Posterior vena cava (tissue), 2 donors: ENCODE measurements around the gene ANAPC7. TPM values are rescaled to one million over a fixed set of nuclear protein-coding genes. Genes with fewer than 3 reads are reported as not detected.
"Not testable (repeated sequence)": the region's sequence is repeated elsewhere in the genome, so short reads cannot be mapped to it uniquely, and the experiment has no call there.

ENCODE experiments used
- DNase-seq: peaks from one replicate; pipeline ENCODE4 v3.0.0-alpha.2; 2020; ENCODE audit warnings: low spot score
- intact Hi-C, 2 donors: fragments of 100-400 bp; cut with DNase I; formaldehyde crosslinking; loops; one replicate each; pipeline versions ENCODE4 v1.14.1 to v1.14.2; 2022 to 2023
- long read RNA-seq, 2 donors: library from polyadenylated mRNA; unstranded; transcript quantifications; one replicate each; pipeline ENCODE4 v2.0.0, GENCODE V29; 2020 to 2021
- total RNA-seq, 2 donors: library from RNA; stranded (reverse); fragmentation: NEBNext Ultra II Directional; extraction: Animal tissue kit (Norgen Biotek cat#: 25700); gene quantifications; one replicate each; pipeline ENCODE4 v1.2.1, GENCODE V29; 2021
- donor health status: DM: yes; HTN: yes; CAD: no.
- donor health status: DM: yes; HTN: yes; CAD: no.

ANAPC7 gene, protein sequence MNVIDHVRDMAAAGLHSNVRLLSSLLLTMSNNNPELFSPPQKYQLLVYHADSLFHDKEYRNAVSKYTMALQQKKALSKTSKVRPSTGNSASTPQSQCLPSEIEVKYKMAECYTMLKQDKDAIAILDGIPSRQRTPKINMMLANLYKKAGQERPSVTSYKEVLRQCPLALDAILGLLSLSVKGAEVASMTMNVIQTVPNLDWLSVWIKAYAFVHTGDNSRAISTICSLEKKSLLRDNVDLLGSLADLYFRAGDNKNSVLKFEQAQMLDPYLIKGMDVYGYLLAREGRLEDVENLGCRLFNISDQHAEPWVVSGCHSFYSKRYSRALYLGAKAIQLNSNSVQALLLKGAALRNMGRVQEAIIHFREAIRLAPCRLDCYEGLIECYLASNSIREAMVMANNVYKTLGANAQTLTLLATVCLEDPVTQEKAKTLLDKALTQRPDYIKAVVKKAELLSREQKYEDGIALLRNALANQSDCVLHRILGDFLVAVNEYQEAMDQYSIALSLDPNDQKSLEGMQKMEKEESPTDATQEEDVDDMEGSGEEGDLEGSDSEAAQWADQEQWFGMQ
- 10 to 100 TPM; 35.2 to 35.9 TPM for total RNA-seq
- long read RNA-seq, donor 1, transcript ANAPC7-203 (11 exons, 3,045 nt), result major isoform, 7 of 18 reads
- long read RNA-seq, donor 1, partial matches to known transcripts, result 1 of 18 reads
- long read RNA-seq, donor 1, other reads (novel, unspliced or antisense), result 6 of 18 reads
- long read RNA-seq, donor 2, transcript ANAPC7-203 (11 exons, 3,045 nt), result major isoform, 52 of 87 reads
- long read RNA-seq, donor 2, transcript ANAPC7-201 (10 exons, 2,200 nt), result minor isoform, 13 of 87 reads
- long read RNA-seq, donor 2, partial matches to known transcripts, result 5 of 87 reads
- long read RNA-seq, donor 2, other reads (novel, unspliced or antisense), result 16 of 87 reads

DNA sequence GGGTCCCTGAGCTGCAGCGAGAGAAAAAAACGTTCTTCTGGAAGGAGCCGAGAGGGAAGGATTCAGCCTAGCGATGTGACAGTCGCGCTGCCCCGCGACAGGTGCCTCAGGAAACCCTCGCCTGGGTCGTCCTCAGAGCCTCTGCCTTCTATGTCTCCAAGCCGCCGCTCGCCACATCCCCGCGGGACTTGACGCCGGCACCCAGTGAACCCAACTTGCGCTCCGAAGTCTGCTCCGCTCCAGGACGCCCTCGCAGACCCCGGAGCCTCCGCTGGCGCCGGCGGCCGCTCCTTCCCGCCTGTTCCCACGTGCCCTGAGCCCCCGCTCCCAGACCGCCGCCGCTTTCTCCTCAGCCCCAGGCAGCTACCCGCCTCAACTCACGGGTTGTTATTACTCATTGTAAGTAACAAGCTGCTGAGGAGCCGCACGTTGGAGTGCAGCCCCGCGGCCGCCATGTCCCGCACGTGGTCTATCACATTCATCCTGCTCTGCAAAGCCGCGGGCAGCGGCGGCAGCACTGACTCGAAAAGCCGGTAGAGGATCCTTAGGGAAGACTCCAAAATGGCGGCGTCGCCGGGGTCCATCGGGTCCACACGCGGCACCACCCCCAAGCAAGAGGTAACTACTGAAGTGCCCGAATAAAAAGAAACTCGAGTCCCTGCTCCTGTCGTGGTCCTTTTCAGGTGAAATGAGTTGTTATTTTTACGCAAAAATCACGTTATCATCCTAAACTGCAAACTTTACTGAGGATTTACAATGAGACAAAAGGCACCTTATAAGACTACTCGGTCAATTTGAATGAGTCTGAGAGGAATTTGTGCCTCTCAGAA, at the start of gene ANAPC7:
TSS of gene ANAPC7 (minus strand) at position 563 of the 830 bp plus-strand sequence. CDS start at position 482, 81 bp downstream.
- intact Hi-C loops, result no loop called here
- peak; percentile 98 for DNase-seq

DNA sequence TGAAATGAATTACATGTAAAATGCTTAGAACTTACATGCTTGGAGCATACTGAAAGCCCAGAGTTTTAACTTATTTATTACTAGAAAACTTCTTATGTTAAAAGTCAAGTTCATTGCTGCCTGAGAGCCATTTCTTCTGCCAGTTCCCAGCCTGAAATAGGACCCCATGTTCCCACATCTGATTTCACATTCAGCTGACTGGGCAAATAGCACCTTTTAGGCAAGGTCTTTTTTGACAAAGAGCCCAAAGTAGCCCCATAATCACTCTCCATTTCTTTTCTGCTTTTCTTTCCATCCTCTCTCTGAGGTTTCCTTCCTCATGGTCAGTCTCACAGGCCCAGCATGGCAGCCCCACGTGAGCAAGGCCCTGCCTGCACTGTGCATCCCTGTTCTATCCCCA, 47.8 kb upstream of the ANAPC7 start:
- DNase-seq, result no peak
- intact Hi-C loops, result loop anchor here in 1 of 2 donors (5.0 kb wide), 1 partner anchor 151 kb away; no protein-coding TSS in a partner anchor

DNA sequence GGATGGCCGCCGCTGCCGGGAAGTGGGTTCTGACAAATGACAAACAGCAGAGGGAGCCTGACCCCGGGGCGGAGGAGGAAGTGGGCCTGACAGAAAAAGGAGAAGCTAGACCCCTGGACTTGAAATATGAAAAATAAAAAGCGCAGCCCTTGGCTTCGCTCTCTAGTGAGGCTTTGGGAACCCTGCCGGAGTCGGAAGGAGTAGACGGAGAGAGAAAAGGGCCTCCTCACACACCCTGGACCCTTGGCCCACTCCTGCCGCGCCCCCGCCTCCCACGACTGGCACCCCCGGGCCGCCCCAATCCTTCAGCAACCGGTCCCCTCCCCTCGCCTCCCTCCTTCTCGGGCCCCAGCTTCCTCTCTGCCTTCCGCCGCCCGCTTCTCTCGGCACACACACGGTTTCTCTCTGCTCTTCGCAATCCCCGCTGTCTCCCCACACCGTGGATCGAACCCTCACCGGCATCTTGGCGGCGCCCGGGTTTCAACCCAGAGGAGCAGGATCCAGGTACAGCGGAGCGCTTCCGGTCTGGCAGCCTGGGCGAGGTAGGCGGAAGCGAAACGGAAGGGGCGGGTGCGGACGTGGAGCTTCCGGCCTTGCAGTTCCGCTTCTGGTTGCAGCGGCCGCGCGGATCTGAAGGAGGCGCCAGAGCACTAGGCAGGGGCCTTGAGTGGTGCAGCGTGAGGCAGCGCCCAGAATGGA, 46.4 kb upstream of the ANAPC7 start, which contains the start of gene ARPC3:
TSS of gene ARPC3 (minus strand) at position 539 of the 699 bp plus-strand sequence. CDS start at position 462, 77 bp downstream.
- intact Hi-C loops, result loop anchor here in 1 of 2 donors (5.0 kb wide), 1 partner anchor 152 kb away; no protein-coding TSS in a partner anchor
- peak; percentile 99 for DNase-seq

DNA sequence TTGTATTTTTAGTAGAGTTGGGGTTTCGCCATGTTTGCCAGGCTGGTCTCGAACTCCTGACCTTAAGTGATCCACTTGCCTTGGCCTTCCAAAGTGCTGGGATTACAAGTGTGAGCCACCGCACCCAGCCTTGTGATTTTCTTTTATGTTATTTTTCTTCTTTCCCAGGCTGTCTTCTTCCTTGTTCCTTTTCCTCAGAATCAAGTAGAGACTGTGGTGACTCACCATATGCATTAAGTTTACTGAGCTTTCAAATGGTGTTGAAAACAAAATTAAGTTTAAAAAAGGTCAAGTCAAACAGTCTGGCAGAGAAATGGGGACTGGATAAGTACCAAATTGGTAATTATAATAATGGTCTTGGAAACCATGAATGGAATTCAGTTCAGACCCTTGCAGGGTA, 40.9 kb upstream of the ANAPC7 start:
- no peak for DNase-seq
- intact Hi-C loops, result no loop called here

DNA sequence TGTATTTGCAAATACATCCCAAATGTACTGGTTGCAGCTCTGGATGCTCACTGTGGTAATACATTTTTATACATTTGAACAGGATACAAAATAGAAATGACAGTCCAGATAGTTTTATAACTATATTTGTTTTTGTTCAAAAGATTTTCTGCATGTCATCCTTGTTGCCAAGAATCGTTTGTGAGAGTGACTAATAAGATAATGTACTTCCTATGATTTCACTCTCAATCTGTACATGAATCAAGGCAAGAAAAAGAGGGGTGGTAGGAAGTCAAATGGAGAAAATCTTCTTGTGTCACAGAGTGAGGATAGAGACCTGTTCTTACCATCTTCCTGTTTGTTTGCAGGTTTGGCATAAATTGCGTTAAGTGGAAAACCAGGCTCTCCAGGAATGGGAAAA, 32.7 kb upstream of the ANAPC7 start:
- no peak for DNase-seq
- intact Hi-C loops, result no loop called here

DNA sequence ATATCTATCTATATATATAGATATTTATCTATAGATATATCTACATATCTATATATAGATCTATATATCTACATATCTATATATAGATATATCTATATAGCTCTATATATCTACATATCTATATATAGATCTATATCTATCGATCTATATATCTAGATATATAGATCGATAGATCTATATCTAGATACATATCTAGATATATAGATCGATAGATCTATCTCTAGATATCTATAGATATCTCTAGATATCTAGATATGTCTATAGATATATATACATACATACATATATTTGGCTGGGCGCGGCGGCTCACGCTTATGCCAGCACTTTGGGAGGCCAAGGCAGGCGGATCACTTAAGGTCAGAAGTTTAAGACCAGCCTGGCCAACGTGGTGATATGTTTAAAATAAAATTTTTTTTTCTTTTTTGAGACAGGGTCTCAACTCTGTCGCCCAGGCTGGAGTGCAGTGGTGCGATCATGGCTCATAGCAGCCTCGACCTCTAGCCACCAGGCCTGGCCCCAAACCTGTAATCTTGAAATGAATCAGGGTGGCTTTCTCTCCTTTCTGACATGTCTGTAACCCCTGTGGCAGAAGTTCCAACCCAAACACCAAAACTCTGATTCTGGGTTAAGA, 28.6 kb upstream of the ANAPC7 start:
- no peak for DNase-seq
- intact Hi-C loops, result no loop called here

DNA sequence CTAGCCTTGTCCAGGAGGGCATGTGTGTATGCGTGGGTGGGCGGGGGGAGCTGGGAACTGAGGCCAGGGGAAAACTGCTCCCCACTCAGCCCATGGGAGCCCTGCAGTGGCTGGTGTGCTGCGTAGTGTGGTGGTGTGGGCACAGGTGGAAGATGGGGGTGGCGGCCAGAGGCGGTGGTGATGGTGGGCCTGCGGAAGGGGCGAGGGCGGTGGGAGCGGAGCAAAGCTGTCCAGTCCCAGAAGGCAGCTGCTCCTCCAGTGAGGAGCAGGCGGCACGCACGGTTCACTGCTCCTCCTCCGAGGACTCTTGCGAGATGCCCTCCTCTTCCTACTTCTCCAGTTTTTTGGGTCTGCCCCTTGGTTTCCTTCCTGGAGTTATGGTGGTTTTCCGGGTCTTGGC, 26.2 kb upstream of the ANAPC7 start:
- intact Hi-C loops, DNase-seq: not testable (repeated sequence)

DNA sequence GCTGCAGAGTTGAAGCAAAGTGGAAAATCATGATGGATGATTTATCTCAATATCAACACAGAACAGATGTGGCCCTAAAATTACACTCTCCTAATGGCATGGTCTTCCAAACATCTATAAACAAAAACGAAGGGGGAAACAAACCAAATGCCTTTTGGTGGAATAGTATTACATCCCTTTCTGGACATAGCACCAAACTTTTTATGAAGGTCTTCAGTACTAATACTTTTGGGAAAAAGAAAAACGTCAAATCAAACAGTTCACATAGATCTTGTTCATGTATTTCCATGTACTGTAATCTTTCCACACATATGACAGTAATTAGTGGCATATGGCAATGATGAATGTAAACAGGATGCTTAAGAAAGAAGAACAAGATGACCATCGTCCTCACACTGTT, 22.9 kb upstream of the ANAPC7 start:
- intact Hi-C loops, result no loop called here
- no peak for DNase-seq

DNA sequence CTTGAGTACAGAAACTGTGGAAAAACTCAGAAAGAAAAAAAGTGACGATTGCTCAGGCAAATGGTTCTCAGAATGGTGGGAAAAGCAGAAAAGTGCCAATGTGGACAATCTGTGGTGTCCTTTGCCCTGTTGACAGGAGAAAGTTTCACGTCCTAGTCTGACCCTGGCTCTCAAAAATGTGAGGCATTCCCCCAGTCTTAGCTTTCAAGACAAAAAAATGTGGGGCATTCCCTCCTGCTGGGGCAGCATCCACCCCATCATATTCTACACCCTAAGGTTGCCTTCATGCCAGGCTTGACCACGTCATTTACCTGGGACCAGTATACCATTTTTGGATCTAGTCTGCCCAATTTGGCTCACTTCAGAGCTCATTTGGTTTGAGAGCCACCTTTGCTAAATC, 20.7 kb upstream of the ANAPC7 start:
- intact Hi-C loops, result no loop called here
- no peak for DNase-seq

DNA sequence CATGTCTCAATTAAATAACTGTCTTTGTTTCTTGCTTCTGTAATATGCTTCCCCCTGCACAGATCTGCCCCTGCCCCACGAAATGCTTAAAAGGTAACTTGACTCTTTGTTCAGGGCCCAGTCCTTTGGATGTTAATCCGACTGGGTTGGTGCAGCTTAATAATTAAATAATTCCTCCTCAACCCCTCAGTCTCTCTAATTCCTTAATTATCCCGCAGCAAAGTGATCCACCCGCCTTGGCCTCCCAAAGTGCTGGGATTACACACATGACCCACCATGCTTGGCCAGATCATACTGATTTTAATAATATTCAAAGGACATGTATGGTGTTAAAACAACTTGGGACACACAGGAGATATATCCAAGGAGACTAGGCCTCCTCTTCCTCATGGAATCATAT, 18.2 kb upstream of the ANAPC7 start:
- no peak for DNase-seq
- intact Hi-C loops, result no loop called here

DNA sequence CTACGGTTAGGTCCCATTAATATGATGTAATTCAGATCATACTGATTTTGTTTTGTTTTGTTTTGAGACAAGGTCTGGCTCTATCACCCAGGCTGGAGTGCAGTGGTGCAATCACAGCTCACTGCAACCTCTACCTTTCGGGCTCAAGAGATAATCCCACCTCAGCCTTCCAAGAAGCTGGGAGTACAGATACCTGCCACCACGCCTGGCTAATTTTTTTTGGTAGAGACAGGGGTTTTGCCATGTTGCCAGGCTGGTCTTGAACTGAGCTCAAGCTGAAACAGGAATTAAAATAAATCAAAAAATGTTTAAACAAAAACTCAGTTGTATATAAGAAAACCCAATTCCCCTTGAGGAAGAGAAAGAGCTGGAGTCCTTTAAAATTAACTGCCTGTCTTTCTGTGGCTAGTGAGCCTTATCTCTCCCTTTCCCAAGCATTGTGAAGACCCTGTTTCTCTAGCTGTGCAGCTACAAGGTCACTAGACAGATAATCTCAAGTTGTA, 17.7 kb upstream of the ANAPC7 start:
- intact Hi-C loops, result no loop called here
- DNase-seq, result no peak

DNA sequence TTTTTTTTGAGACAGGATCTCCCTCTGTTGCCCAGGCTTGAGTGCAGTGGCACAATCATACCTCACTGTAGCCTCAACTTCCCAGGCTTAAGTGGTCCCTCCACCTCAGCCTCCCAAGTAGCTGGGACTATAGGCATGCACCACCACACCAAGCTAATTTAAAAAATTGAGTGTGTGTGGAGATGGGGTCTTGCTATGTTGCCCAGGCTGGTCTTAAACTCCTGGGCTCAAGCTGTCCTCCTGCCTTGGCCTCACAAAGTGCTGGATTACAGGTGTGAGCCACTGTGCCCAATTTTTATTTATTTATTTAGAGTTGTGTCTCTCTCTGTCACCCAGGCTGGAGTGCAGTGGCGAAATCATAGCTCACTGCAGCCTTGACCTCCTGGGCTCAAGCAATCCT, 17.1 kb upstream of the ANAPC7 start:
- DNase-seq, intact Hi-C loops: not testable (repeated sequence)

DNA sequence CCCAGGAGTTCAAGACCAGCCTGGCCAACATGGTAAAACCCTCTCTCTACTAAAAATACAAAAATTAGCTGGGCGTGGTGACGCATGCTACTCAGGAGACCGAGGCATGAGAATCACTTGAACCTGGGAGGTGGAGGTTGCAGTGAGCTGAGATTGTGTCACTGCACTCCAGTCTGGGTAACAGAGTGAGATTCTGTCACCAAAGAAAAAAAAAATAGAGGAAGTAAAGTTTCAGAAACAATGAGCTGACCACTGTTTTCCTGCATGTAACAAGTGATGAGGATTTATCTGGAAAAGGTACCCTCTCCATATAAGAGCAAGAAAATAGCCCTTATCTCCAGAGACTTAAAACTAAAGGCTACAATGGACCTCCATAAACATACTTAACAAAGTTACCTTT, 13.6 kb upstream of the ANAPC7 start:
- DNase-seq, intact Hi-C loops: not testable (repeated sequence)

DNA sequence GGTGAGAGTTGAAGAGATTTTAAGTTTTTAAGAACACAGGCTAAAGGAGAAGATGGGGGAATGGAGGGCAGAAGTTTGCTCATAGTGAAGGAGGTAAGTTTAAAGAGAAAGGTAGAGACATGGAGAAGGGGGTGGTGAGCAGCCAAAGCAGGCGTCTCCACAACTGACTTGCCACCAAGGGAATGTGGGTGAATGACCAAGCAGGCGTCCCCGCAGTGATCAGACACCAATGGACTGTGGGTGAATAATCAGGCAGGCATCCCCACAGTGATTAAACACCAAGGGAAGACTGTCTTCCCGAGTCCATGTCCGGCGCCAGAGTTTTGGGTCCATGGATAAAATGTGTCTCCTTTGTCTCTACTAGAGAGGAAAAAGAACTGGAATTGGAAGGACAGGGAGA, 6.6 kb upstream of the ANAPC7 start:
- DNase-seq, intact Hi-C loops: not testable (repeated sequence)

DNA sequence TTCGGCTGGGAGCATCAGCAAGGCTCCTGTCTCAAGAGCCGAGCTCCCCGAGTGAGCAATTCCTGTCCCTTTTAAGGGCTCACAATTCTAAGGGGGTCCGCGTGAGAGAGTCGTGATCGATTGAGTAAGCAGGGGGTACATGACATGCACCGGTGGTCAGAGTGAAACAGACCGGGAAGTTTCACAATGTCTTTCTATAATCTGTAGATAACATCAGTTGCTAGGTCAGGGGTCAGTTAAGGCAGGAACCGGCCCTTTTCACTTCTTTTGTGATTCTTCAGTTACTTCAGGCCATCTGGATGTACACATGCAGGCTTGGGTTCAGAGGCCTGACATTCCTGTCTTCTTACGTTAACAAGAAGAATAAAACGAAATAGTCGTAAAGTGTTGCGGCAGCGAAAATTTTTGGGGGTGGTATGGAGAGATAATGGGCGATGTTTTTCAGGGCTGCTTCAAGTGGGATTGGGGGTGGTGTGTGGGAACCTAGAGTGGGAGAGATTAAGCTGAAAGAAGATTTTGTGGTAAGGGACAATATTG, 1.7 kb upstream of the ANAPC7 start:
- peak; percentile 6 for DNase-seq
- intact Hi-C loops, result not testable (repeated sequence)

DNA sequence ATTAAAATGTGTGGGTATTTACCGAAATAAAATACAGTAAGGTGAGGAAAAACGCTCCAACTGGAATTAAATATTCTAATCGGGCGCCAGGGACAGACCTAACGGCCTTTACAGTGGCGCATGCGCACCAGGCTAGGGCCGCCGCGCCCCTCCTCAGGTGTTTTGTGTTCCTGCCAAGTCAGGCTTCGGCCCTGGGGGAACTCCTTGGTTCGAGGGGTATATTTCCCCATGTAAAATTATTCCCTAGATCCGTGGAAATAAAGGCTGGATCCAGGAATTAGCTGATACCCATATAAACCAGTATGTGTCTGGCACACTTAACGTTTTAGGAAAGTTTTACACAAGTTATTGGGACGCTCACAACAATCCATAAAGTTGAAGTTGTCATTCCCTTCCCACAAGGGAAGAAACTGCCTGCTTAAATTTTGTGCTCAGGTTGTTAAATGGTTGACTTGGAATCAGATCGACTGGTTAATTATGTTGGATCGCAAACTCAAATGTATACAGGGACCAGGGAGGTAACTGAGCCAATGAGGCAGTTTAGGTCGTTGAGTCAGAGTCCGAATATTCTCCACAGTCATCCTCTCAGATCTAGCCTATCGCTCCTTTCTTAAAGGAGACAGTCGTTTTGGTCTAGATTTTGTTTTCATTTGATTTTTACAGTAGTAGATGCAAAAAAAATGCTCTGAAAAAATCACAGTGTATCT, 621 bp upstream of the ANAPC7 start:
- intact Hi-C loops, result no loop called here
- peak; percentile 91 for DNase-seq

DNA sequence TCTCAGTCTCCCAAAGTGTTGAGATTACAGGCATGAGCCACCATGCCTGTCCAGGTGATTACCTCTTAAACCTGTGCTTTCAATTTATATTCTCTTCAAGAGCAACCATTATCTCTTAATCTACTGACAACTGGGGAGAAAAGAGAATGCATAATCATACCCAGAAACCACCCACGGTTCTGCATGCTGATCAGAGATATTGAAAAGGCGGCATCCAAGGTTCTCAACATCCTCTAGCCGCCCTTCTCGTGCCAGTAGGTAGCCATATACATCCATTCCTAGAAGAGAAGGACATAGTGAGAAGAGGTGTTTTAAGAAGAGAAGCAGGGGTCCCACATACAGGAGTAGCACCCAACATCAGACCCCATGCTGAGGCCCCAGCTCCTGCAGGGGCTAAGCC, 20.8 kb downstream of the ANAPC7 start:
- DNase-seq, result peak; percentile 5
- intact Hi-C loops, result loop anchor here in 1 of 2 donors (5.0 kb wide), 1 partner anchor 200 kb away; no protein-coding TSS in a partner anchor
